ENCODE measurements around the gene BOD1L2. TPM values are rescaled to one million over a fixed set of nuclear protein-coding genes. Genes with fewer than 3 reads are reported as not detected.

Gene BOD1L2
- total RNA-seq, 1 donor, result 0.10 TPM

DNA sequence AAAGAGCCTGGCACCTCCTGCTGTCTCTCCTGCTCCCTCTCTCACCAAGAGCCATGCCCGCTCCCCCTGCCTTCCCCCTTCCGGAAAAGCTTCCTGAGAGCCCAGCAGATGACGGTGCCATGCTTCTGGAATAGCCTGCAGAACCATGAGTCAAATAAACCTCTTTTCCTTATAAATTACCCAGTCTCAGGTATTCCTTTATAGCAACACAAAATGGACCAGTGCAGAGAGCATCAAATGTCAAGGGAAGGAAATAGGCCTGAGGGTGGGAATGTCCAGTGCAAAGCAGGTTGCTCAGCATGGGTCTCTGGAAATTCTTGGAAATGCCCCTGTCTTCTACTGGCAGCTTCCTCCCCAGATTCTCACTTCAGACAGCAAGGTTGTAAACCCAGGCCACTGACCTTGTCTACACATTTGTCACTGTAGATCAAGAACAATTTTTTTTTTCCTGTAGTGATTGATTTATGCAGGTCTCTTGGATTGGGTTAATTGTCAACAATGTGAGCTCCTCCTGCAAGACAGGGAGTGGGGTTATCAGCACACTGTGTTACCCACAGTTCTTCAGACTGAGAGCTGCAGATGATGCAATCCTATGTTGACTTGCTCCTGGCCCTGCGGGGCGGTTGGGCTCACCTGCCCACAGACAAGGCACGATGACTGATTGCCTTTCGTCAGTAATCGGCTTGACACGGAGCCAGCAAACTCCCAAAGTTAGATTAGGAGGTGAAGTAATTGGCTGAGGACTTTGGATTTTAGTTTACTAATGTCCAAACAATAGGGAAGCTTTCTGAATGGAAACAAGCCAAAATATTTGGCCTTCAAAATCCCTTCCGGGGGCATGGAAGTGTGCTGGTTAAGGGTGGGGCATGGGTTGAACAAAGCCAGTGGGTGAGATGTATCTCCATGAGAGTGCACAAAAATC is 5.4 kb upstream of the BOD1L2 start:
- H3K27me3 ChIP-seq (ENCODE audit: insufficient read depth, low read length), result no peaks in the 10 kb centered on the region
- H3K4me3 ChIP-seq (ENCODE audit: low read length), result no peak overlapping the region
- H3K9me3 ChIP-seq (ENCODE audit: low read depth, low read length), result no peaks in the 10 kb centered on the region
- H3K4me1 ChIP-seq (ENCODE audit: insufficient read depth, low read length), result no peaks in the 10 kb centered on the region

DNA sequence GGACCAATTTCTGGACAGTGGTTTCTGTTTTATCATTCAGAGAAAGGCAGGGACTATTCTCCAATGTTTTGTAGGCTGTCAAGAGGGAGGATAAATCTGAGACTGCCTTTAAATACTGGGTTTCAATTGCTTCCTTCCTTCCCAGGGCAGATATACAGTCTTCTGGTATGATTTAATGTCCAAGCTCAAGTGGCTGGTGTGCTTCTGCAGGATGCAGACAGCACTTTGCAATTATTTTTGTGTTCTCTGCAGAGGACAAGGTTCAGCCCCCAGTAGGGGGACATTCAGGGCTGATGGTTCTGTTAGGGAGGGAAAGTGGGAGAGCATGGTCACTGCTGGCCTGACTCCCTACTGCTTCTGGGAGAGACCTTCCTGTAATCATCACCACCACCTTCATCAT is 4.6 kb upstream of the BOD1L2 start:
- Histone ChIP-seq H3K27me3 (ENCODE audit: insufficient read depth, low read length) (no peaks in the 10 kb centered on the region), H3K4me3 (ENCODE audit: low read length) (no peak overlapping the region), H3K4me1 (ENCODE audit: insufficient read depth, low read length) (no peaks in the 10 kb centered on the region)

GRCh38 chr18:57143265-57143664 is 3.6 kb upstream of the BOD1L2 start:
- Histone ChIP-seq H3K4me3 (ENCODE audit: low read length) (no peak overlapping the region), H3K9me3 (ENCODE audit: low read depth, low read length) (no peaks in the 10 kb centered on the region), H3K27me3 (ENCODE audit: insufficient read depth, low read length) (peaks cover 4% of the 10 kb centered on the region), H3K4me1 (ENCODE audit: insufficient read depth, low read length) (no peaks in the 10 kb centered on the region)

More for the DNA sequence above, 4.6 kb upstream of the BOD1L2 start:
- no peaks in the 10 kb centered on the region for H3K9me3 ChIP-seq (ENCODE audit: low read depth, low read length)

- Histone ChIP-seq H3K4me3 (ENCODE audit: low read length) (no peak overlapping the region), H3K9me3 (ENCODE audit: low read depth, low read length) (no peaks in the 10 kb centered on the region), H3K4me1 (ENCODE audit: insufficient read depth, low read length) (no peaks in the 10 kb centered on the region), H3K27me3 (ENCODE audit: insufficient read depth, low read length) (peaks cover 22% of the 10 kb centered on the region)
These were observed 1.4 kb downstream of the BOD1L2 start for GRCh38 chr18:57148263-57148662.

- no peak overlapping the region for H3K4me3 ChIP-seq (ENCODE audit: low read length)
- H3K4me1 ChIP-seq (ENCODE audit: insufficient read depth, low read length), result no peaks in the 10 kb centered on the region
- H3K9me3 ChIP-seq (ENCODE audit: low read depth, low read length), result no peaks in the 10 kb centered on the region
- H3K27me3 ChIP-seq (ENCODE audit: insufficient read depth, low read length), result peaks cover 22% of the 10 kb centered on the region
These were observed 2.2 kb downstream of the BOD1L2 start for GRCh38 chr18:57149051-57149450.

DNA sequence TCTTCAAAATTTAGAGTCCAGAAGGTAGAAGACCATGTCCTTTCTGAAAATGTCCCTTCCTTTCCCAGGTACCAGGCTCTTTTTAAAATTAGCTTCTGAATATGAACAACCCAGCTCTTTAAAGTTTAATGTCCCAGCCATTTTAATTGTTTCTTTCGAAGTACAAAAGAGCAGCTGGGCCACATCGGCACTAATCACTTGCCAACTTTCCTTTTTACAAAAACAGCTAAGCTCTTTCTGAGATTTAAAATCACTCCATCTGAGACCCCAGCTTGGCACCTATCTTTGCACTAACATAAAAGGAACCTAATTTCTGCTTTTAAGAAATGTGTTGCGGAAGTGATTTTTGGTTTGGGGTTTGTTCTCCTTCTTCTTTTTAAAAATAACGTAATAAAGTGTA is 2.6 kb downstream of the BOD1L2 start:
- Histone ChIP-seq H3K4me3 (ENCODE audit: low read length) (no peak overlapping the region), H3K4me1 (ENCODE audit: insufficient read depth, low read length) (no peaks in the 10 kb centered on the region), H3K9me3 (ENCODE audit: low read depth, low read length) (no peaks in the 10 kb centered on the region), H3K27me3 (ENCODE audit: insufficient read depth, low read length) (peaks cover 22% of the 10 kb centered on the region)

- no peaks in the 10 kb centered on the region for H3K4me1 ChIP-seq (ENCODE audit: insufficient read depth, low read length)
- H3K27me3 ChIP-seq (ENCODE audit: insufficient read depth, low read length), result peaks cover 22% of the 10 kb centered on the region
- no peak overlapping the region for H3K4me3 ChIP-seq (ENCODE audit: low read length)
- no peaks in the 10 kb centered on the region for H3K9me3 ChIP-seq (ENCODE audit: low read depth, low read length)
These were observed 3.2 kb downstream of the BOD1L2 start for GRCh38 chr18:57150081-57150480.

- Histone ChIP-seq H3K27me3 (ENCODE audit: insufficient read depth, low read length) (peaks cover 22% of the 10 kb centered on the region), H3K9me3 (ENCODE audit: low read depth, low read length) (no peaks in the 10 kb centered on the region), H3K4me1 (ENCODE audit: insufficient read depth, low read length) (no peaks in the 10 kb centered on the region), H3K4me3 (ENCODE audit: low read length) (no peak overlapping the region)
These were observed 3.9 kb downstream of the BOD1L2 start for GRCh38 chr18:57150828-57151227.

GRCh38 chr18:57154191-57154830 is 7.4 kb downstream of the BOD1L2 start:
- Histone ChIP-seq H3K4me1 (ENCODE audit: insufficient read depth, low read length) (no peaks in the 10 kb centered on the region), H3K4me3 (ENCODE audit: low read length) (no peak overlapping the region), H3K27me3 (ENCODE audit: insufficient read depth, low read length) (peaks cover 14% of the 10 kb centered on the region), H3K9me3 (ENCODE audit: low read depth, low read length) (no peaks in the 10 kb centered on the region)

DNA sequence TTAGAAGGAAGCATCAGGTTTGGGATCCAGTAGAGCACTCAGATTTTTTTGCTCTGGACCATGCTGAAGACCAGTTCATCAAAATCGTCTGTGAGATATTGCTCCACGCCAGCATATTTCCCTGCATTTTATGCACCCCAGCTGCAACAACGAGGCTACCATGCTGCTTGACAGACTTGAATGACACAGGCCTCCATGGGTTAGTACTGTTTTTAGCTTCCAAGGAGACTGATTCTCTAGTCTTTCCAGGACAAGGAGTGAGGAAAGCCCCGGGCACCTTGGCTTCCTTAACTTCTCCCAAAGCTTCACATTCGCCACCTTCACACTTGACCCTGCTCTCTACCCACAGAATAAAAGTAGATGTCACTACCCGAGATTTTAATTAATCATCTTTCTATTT is 17.5 kb downstream of the BOD1L2 start:
- Histone ChIP-seq H3K4me3 (ENCODE audit: low read length) (no peak overlapping the region), H3K4me1 (ENCODE audit: insufficient read depth, low read length) (no peaks in the 10 kb centered on the region), H3K27me3 (ENCODE audit: insufficient read depth, low read length) (no peaks in the 10 kb centered on the region), H3K9me3 (ENCODE audit: low read depth, low read length) (no peaks in the 10 kb centered on the region)

GRCh38 chr18:57167617-57168308 is 20.9 kb downstream of the BOD1L2 start:
- Histone ChIP-seq H3K9me3 (ENCODE audit: low read depth, low read length) (no peaks in the 10 kb centered on the region), H3K4me3 (ENCODE audit: low read length) (no peak overlapping the region), H3K4me1 (ENCODE audit: insufficient read depth, low read length) (no peaks in the 10 kb centered on the region), H3K27me3 (ENCODE audit: insufficient read depth, low read length) (no peaks in the 10 kb centered on the region)

GRCh38 chr18:57171026-57171425 is 24.1 kb downstream of the BOD1L2 start:
- H3K4me3 ChIP-seq (ENCODE audit: low read length), result no peak overlapping the region
- H3K9me3 ChIP-seq (ENCODE audit: low read depth, low read length), result no peaks in the 10 kb centered on the region
- no peaks in the 10 kb centered on the region for H3K4me1 ChIP-seq (ENCODE audit: insufficient read depth, low read length)
- no peaks in the 10 kb centered on the region for H3K27me3 ChIP-seq (ENCODE audit: insufficient read depth, low read length)

- Histone ChIP-seq H3K27me3 (ENCODE audit: insufficient read depth, low read length) (no peaks in the 10 kb centered on the region), H3K9me3 (ENCODE audit: low read depth, low read length) (no peaks in the 10 kb centered on the region), H3K4me1 (ENCODE audit: insufficient read depth, low read length) (no peaks in the 10 kb centered on the region), H3K4me3 (ENCODE audit: low read length) (no peak overlapping the region)
These were observed 28.6 kb downstream of the BOD1L2 start for GRCh38 chr18:57175532-57175931.

- Histone ChIP-seq H3K4me1 (ENCODE audit: insufficient read depth, low read length) (no peaks in the 10 kb centered on the region), H3K4me3 (ENCODE audit: low read length) (no peak overlapping the region), H3K27me3 (ENCODE audit: insufficient read depth, low read length) (no peaks in the 10 kb centered on the region), H3K9me3 (ENCODE audit: low read depth, low read length) (peaks cover 29% of the 10 kb centered on the region)
These were observed 38.5 kb downstream of the BOD1L2 start for GRCh38 chr18:57185434-57185833.

DNA sequence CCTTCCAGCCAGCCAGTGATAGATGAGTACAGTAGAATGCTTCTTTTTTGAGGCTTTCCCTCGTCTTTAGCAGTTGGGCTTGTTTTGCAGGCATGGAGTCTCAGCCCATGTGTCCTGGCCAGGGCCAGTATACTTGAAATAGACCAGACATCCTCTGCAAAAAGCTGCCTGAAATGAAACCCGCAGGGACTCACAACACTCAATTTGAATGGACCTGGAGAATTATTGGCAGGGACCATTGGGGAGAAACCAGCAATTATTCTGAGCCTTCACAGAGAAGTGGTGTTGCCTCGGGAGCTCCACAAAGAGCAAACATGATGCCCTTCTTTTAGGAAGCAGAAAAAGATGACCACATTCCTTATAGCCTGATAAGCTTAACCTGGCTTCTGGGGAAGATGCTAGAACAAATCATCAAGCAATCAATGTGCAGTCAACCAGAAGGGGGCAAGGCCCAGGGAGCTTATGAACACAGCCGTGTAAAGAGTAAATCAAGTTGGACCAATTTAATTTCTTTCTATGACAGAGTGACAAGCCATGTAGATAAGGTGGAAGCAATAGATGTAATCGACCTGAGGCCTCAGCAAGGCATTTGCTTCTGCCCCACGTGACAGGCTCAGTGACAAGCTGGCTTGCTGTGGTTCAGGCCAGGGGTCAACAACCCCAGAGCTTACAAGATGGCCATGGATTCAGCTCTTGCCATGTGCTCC is 42.1 kb downstream of the BOD1L2 start:
- Histone ChIP-seq H3K9me3 (ENCODE audit: low read depth, low read length) (peaks cover 17% of the 10 kb centered on the region), H3K27me3 (ENCODE audit: insufficient read depth, low read length) (no peaks in the 10 kb centered on the region), H3K4me3 (ENCODE audit: low read length) (no peak overlapping the region), H3K4me1 (ENCODE audit: insufficient read depth, low read length) (no peaks in the 10 kb centered on the region)
